ENCODE measurements around the gene BUB3. TPM values are rescaled to one million over a fixed set of nuclear protein-coding genes. Genes with fewer than 3 reads are reported as not detected.

Gene BUB3
- total and polyA plus RNA-seq, 2 of the 13 experiments (the other 11 are each of a cell fraction or from before 2014, with no cell fraction given): 174 to 188 TPM

DNA sequence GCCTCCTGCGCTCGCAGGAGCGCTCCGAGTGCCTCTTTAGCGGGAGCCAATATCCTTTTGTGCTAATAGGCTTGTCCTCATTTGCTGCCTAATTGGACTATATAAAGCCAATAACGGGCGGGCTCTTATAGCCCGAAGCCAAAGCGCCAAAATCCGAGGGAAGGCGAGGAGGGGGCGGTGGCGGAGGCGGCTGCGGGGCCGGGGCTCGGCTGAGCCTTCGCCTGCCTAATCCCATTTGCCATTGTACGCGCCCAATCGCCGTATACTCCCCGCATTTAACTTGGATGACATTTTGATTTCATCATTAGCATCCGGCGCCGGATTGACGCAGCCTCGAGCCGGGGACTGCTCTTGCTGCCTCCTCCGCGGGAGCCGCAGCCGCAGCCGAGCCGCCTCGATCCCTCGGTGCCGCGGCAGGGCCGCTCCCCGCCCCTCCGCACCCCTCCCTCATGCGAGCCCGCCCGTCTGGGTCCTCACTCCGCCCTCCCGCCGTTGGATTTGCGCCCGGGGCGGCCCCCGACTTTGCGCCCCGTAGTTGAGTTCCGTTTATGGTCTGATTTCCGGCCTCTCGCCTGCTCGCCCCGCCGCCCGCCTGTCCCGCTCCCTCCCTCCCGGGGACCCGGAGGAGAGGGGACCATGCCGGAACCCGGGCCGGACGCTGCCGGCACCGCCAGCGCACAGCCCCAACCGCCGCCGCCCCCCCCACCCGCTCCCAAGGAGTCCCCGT lies 18.6 kb upstream of the BUB3 start, which contains the start of gene HMX3 (continued):
- TF ChIP-seq, protein P1, sequence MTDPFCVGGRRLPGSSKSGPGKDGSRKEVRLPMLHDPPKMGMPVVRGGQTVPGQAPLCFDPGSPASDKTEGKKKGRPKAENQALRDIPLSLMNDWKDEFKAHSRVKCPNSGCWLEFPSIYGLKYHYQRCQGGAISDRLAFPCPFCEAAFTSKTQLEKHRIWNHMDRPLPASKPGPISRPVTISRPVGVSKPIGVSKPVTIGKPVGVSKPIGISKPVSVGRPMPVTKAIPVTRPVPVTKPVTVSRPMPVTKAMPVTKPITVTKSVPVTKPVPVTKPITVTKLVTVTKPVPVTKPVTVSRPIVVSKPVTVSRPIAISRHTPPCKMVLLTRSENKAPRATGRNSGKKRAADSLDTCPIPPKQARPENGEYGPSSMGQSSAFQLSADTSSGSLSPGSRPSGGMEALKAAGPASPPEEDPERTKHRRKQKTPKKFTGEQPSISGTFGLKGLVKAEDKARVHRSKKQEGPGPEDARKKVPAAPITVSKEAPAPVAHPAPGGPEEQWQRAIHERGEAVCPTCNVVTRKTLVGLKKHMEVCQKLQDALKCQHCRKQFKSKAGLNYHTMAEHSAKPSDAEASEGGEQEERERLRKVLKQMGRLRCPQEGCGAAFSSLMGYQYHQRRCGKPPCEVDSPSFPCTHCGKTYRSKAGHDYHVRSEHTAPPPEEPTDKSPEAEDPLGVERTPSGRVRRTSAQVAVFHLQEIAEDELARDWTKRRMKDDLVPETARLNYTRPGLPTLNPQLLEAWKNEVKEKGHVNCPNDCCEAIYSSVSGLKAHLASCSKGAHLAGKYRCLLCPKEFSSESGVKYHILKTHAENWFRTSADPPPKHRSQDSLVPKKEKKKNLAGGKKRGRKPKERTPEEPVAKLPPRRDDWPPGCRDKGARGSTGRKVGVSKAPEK (CRISPR knock-in tag; IDR thresholded peaks at IDR 0.05; ENCODE audit: borderline replicate concordance): no peak
- no peak for TF ChIP-seq ZNF550 (CRISPR knock-in tag; IDR thresholded peaks at IDR 0.05; ENCODE audit: borderline replicate concordance)
- TF ChIP-seq GABPB1 (CRISPR knock-in tag; IDR thresholded peaks at IDR 0.05): peak; percentile 20; the same call in 1 of the 2 replicates
- TF ChIP-seq, protein P2, sequence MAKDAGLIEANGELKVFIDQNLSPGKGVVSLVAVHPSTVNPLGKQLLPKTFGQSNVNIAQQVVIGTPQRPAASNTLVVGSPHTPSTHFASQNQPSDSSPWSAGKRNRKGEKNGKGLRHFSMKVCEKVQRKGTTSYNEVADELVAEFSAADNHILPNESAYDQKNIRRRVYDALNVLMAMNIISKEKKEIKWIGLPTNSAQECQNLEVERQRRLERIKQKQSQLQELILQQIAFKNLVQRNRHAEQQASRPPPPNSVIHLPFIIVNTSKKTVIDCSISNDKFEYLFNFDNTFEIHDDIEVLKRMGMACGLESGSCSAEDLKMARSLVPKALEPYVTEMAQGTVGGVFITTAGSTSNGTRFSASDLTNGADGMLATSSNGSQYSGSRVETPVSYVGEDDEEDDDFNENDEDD (CRISPR knock-in tag; IDR thresholded peaks at IDR 0.05; ENCODE audit: borderline replicate concordance): no peak
- TF ChIP-seq ZNF484 (CRISPR knock-in tag; IDR thresholded peaks at IDR 0.05; ENCODE audit: borderline replicate concordance, low read depth): no peak
- TF ChIP-seq, protein P3, sequence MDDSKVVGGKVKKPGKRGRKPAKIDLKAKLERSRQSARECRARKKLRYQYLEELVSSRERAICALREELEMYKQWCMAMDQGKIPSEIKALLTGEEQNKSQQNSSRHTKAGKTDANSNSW (CRISPR knock-in tag; IDR thresholded peaks at IDR 0.05; ENCODE audit: borderline replicate concordance): no peak
- no peak for TF ChIP-seq SP5 (CRISPR knock-in tag; IDR thresholded peaks at IDR 0.05; ENCODE audit: borderline replicate concordance, low read depth)
- no peak for TF ChIP-seq ZNF337 (CRISPR knock-in tag; IDR thresholded peaks at IDR 0.05; ENCODE audit: borderline replicate concordance, low read depth)
- no peak for TF ChIP-seq RAD21 (CRISPR knock-in tag; IDR thresholded peaks at IDR 0.05)
- no peak for TF ChIP-seq KLF12 (CRISPR knock-in tag; IDR thresholded peaks at IDR 0.05; ENCODE audit: borderline replicate concordance)
- no peak for TF ChIP-seq HNF4G (IDR thresholded peaks at IDR 0.05; ENCODE audit: borderline replicate concordance, low read depth, low read length)
- no peak for TF ChIP-seq HNF4G (CRISPR knock-in tag; IDR thresholded peaks at IDR 0.05; ENCODE audit: borderline replicate concordance, low read depth)
- TF ChIP-seq MAFF (IDR thresholded peaks at IDR 0.05; ENCODE audit: low read depth, low read length): no peak
- peak; percentile 12 for TF ChIP-seq HNRNPLL (IDR thresholded peaks at IDR 0.05; ENCODE audit: low read depth, low read length, poor library complexity, severe bottlenecking)
- no peak for TF ChIP-seq DPF2 (CRISPR knock-in tag; IDR thresholded peaks at IDR 0.05; ENCODE audit: borderline replicate concordance, low read depth)
- TF ChIP-seq ZNF775 (CRISPR knock-in tag; IDR thresholded peaks at IDR 0.05; ENCODE audit: borderline replicate concordance): no peak
- TF ChIP-seq EZH2 (conservative IDR thresholded peaks at IDR 0.05; ENCODE audit: low read depth, low read length): peak; percentile 75; the same call in 1 of the 2 replicates
- TF ChIP-seq, protein P4, sequence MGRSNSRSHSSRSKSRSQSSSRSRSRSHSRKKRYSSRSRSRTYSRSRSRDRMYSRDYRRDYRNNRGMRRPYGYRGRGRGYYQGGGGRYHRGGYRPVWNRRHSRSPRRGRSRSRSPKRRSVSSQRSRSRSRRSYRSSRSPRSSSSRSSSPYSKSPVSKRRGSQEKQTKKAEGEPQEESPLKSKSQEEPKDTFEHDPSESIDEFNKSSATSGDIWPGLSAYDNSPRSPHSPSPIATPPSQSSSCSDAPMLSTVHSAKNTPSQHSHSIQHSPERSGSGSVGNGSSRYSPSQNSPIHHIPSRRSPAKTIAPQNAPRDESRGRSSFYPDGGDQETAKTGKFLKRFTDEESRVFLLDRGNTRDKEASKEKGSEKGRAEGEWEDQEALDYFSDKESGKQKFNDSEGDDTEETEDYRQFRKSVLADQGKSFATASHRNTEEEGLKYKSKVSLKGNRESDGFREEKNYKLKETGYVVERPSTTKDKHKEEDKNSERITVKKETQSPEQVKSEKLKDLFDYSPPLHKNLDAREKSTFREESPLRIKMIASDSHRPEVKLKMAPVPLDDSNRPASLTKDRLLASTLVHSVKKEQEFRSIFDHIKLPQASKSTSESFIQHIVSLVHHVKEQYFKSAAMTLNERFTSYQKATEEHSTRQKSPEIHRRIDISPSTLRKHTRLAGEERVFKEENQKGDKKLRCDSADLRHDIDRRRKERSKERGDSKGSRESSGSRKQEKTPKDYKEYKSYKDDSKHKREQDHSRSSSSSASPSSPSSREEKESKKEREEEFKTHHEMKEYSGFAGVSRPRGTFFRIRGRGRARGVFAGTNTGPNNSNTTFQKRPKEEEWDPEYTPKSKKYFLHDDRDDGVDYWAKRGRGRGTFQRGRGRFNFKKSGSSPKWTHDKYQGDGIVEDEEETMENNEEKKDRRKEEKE (IDR thresholded peaks at IDR 0.05): no peak
- no peak for TF ChIP-seq NFIB (CRISPR knock-in tag; IDR thresholded peaks at IDR 0.05; ENCODE audit: borderline replicate concordance)
- no peak for TF ChIP-seq KMT2B (CRISPR knock-in tag; IDR thresholded peaks at IDR 0.05)
- TF ChIP-seq, protein P5, sequence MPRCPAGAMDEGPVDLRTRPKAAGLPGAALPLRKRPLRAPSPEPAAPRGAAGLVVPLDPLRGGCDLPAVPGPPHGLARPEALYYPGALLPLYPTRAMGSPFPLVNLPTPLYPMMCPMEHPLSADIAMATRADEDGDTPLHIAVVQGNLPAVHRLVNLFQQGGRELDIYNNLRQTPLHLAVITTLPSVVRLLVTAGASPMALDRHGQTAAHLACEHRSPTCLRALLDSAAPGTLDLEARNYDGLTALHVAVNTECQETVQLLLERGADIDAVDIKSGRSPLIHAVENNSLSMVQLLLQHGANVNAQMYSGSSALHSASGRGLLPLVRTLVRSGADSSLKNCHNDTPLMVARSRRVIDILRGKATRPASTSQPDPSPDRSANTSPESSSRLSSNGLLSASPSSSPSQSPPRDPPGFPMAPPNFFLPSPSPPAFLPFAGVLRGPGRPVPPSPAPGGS (CRISPR knock-in tag; IDR thresholded peaks at IDR 0.05): no peak

All from HepG2 (cell line).